Measurements from ENCODE around the gene FGG.
"Not testable (repeated sequence)": the region's sequence is repeated elsewhere in the genome, so short reads cannot be mapped to it uniquely, and the experiment has no call there.

The FGG gene

DNA sequence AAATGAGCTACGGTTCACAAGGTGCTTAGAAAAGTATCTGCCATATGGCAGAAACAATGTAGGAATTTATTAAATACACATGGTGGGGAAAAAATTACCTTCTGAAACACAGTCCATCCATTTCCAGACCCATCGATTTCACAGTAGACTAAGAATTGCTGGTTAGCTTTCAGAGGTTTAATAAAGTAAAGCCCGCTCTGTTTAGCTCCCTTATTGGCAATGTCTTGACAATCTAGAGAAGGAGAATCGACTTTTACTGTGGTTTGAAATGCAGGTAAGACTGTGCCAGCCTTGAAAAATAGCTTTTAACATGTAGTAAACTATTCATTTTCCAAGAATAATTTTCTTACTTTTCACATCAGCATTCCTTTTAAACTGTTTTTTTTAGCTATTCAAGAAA lies 2.9 kb downstream of the FGG start:
- DNase-seq = no peak

DNA sequence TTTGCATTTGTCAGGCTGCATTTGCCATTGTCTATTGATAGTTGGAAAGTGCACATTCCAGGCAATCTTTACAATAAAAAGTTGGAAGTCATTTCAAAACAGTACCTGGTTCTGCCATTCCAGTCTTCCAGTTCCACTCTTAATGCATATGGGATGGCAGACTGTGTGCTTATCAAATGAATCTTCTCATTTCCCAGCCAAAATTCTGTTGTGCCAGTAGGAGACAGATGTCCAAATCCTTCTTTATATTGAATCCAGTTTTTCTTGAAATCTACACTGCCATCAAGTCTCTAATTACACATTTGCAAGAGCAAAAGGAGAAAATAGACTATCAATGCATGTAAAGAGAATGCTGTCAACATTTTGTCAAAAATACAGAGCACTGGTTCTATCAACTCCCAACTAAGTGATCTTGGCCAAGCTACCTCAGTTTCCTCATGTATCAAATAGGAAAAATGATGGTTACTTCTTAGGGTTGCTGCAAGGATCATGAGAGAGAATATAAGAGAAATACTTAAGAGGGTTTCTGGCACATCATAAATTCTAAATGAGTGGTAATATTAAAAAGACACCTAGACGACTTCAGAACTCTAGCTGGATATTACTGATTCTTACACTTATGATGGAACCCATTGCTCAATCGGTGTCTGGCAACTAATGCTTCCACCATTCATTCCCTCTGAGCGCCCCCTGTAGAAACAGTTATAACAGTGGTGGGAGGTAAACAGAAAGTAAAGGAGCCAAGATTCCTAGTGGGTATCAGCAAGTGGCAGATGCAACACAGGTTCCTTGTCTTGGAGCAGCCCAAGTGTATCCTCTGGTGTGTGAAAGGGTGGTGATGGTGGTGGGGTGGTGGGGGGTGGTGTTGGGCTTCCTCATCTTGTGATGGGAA lies 3.8 kb downstream of the FGG start:
- no peak for DNase-seq

- no peak for DNase-seq
Observed at GRCh38 chr4:154606728-154607723, 5.4 kb downstream of the FGG start.

GRCh38 chr4:154604696-154605200 lies 7.7 kb downstream of the FGG start:
- no peak for DNase-seq

- no peak for DNase-seq
Observed at GRCh38 chr4:154603033-154603943, 9.2 kb downstream of the FGG start.

GRCh38 chr4:154602404-154603020 lies 9.9 kb downstream of the FGG start:
- no peak for DNase-seq

- no peak for DNase-seq
Observed at GRCh38 chr4:154597798-154598774, 14.4 kb downstream of the FGG start.

GRCh38 chr4:154597281-154597680 lies 15.2 kb downstream of the FGG start:
- DNase-seq = not testable (repeated sequence)

GRCh38 chr4:154595807-154596206 lies 16.6 kb downstream of the FGG start:
- no peak for DNase-seq

DNA sequence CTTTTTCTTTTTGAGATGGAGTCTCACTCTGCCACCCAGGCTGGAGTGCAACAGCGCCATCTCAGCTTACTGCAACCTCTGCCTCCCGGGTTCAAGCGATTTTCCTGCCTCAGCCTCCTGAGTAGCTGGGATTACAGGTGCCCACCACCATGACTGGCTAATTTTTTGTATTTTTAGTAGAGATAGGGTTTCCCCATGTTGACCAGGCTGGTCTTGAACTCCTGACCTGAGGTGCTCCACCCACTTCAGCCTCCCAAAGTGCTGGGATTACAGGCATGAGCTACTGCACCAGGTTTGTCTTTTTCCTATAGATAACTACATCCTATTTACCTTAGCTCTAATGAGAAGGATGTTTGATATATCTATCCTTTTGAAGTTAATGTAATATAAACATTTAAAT lies 18.1 kb downstream of the FGG start:
- DNase-seq = not testable (repeated sequence)

GRCh38 chr4:154593868-154594267 lies 18.6 kb downstream of the FGG start:
- no peak for DNase-seq

DNA sequence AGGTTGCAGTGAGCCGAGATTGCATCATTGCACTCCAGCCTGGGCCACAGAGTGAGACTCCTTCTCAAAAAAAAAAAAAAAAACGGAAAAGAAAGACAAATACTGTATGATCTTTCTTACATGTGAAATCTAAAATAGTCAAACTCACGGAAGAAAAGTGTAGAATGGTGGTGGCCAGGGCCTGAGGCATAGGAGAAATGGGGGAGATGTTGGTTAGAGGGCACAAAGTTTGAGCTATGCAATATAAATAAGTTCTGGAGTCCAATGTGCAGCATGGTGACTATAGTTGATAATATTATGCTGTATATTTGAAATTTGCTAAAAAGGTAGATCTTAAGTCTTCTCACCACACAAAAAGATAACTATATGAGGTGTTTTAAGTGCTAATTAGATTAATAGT lies 20.6 kb downstream of the FGG start:
- DNase-seq = no peak

- no peak for DNase-seq
Observed at GRCh38 chr4:154590329-154591006, 22.0 kb downstream of the FGG start, which contains the start of gene FGA. Gene FGA, minus strand, starts transcription at chr4:154590742. Its CDS starts 55 bp downstream, at chr4:154590687.

DNA sequence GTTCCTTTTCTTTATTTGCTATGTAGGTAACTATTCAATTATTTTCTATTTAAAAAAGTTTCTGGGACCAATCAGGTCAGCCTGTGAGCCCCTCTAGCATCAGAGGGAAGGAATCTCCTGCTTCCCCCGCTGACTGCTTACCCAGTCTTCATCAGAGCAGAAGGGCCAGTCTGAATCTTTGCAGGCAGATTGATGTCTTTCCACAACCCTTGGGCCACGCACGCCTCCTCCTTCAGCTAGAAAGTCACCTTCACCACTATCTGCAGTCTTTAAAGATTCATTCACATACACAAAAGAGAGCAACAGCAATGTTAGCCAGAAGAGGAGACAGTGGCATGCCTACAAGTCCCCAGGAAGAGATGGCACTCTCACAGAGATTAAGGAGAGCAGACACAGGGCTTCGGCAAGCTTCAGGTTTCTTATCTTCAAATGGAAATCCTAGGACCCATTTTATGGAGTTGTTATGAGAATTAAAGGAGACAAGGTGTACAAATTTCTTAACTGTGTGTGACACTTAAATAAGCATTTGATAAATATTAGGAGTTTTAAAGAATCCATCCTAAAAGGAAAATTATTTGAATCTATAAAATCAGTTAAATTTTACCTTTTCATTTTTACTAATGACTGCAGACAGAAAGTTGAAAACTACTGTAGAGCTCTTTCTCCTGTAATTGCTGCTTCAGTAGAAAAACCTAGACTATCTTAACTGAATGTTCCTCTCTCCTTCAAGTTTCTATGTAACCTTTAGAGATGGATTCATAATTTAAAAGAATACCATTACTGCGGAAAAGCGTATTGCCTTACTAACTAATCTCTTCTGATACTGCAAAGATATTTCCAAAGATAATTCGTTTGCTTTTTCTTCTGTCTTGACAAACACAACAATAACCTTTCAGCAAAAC lies 22.9 kb downstream of the FGG start:
- DNase-seq = no peak

- no peak for DNase-seq
Observed at GRCh38 chr4:154588198-154588597, 24.3 kb downstream of the FGG start.

DNA sequence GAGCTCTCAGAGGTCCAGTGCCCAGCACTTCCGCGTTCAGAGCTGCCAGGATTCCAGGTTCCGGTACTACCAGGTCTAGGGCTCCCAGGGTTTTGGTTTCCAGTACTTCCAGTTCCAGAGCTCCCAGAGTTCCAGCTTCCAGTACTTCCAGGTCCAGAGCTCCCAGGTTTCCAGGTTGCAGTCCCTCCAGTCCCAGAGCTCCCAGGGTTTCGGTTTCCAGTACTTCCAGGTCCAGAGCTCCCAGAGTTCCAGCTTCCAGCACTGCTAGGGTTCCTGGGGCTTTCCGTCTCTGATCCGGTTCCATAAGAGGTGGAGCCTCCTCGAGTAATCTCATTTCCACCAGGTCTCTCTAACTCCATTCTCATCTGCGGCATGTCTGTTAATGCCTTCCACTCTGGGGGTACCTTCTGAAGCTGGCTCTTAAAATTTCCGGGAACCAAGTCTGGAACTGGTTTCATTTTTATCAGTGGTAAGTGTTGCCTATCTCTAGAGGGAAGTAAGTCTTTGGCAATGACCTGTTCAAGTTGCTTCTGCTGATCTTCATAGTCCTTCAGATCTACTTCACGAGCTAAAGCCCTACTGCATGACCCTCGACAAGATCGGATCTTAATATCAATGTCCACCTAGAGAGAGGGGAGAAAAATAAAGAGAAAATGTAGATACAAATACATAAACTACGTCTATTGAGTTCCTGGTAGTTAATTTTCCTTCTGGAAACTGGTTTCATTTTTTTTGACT lies 26.0 kb downstream of the FGG start:
- DNase-seq = no peak

DNA sequence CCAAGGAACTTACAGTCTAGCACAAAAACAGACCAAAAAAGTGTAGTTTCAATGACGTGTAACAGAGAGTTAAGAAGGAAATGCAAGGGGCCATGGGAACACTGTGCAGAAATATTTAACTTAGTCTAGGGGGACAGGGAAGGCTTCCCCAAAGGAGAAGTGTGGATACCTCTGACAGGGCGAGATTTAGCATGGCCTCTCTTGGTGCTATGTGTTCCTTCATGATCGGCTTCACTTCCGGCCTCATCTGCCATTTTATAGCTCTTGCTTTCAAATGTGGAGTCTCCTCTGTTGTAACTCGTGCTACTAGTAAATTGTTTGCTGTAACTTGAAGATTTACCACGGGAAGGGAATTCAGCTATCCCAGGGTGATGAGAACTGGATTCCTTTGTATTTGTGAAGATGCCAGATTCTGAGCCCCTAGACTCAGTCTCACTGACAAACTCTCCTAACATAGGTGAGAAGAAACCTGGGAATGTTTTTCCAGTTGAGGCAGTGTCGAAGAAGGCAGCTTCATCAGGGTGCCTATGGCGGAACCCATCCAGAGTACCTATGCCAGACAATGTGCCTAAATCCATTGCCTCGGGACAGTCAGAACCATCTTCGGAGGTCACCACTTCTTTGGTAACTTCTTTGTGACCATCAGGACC lies 27.0 kb downstream of the FGG start:
- DNase-seq = no peak
